HG03575 (cell line): Measurements from ENCODE around the gene SDK1.

Experiments
- ATAC-seq: cut with Tn5 transposase; IDR thresholded peaks from one replicate; pipeline ENCODE4 v1.9.1; 2021; ENCODE audit not compliant: unreplicated experiment, insufficient number of reproducible peaks, low FRiP score; ENCODE audit errors: extremely low read depth

The SDK1 gene

GRCh38 chr7:3280946-3281656 is 20.0 kb upstream of the SDK1 start:
- no peak for ATAC-seq

- no peak for ATAC-seq
Measured at GRCh38 chr7:3282457-3282856, 18.6 kb upstream of the SDK1 start.

- ATAC-seq = no peak
Measured at GRCh38 chr7:3283130-3283704, 17.8 kb upstream of the SDK1 start.

GRCh38 chr7:3285652-3286051 is 15.4 kb upstream of the SDK1 start:
- ATAC-seq = no peak

GRCh38 chr7:3289996-3290395 is 11.1 kb upstream of the SDK1 start:
- no peak for ATAC-seq

- no peak for ATAC-seq
Measured at GRCh38 chr7:3292694-3293093, 8.4 kb upstream of the SDK1 start.

- no peak for ATAC-seq
Measured at GRCh38 chr7:3294432-3295100, 6.5 kb upstream of the SDK1 start.

- no peak for ATAC-seq
Measured at GRCh38 chr7:3297105-3297819, 3.8 kb upstream of the SDK1 start.

- no peak for ATAC-seq
Measured at GRCh38 chr7:3300221-3300650, 816 bp upstream of the SDK1 start.

GRCh38 chr7:3301449-3301731 is 338 bp downstream of the SDK1 start:
- no peak for ATAC-seq

GRCh38 chr7:3301831-3302618 is 973 bp downstream of the SDK1 start:
- no peak for ATAC-seq

GRCh38 chr7:3302681-3303320 is 1.7 kb downstream of the SDK1 start:
- ATAC-seq = no peak

- ATAC-seq = no peak
Measured at GRCh38 chr7:3304131-3304530, 3.1 kb downstream of the SDK1 start.

- no peak for ATAC-seq
Measured at GRCh38 chr7:3307435-3307834, 6.4 kb downstream of the SDK1 start.

GRCh38 chr7:3309140-3309539 is 8.1 kb downstream of the SDK1 start:
- no peak for ATAC-seq

- no peak for ATAC-seq
Measured at GRCh38 chr7:3309956-3310355, 8.9 kb downstream of the SDK1 start.

GRCh38 chr7:3310884-3311283 is 9.8 kb downstream of the SDK1 start:
- no peak for ATAC-seq

GRCh38 chr7:3312583-3312982 is 11.5 kb downstream of the SDK1 start:
- ATAC-seq = no peak

- ATAC-seq = no peak
Measured at GRCh38 chr7:3318874-3319273, 17.8 kb downstream of the SDK1 start.
